Measurements from ENCODE around the gene OTOP1.
"Not testable (repeated sequence)": the region's sequence is repeated elsewhere in the genome, so short reads cannot be mapped to it uniquely, and the experiment has no call there.

- TF ChIP-seq, protein P1, sequence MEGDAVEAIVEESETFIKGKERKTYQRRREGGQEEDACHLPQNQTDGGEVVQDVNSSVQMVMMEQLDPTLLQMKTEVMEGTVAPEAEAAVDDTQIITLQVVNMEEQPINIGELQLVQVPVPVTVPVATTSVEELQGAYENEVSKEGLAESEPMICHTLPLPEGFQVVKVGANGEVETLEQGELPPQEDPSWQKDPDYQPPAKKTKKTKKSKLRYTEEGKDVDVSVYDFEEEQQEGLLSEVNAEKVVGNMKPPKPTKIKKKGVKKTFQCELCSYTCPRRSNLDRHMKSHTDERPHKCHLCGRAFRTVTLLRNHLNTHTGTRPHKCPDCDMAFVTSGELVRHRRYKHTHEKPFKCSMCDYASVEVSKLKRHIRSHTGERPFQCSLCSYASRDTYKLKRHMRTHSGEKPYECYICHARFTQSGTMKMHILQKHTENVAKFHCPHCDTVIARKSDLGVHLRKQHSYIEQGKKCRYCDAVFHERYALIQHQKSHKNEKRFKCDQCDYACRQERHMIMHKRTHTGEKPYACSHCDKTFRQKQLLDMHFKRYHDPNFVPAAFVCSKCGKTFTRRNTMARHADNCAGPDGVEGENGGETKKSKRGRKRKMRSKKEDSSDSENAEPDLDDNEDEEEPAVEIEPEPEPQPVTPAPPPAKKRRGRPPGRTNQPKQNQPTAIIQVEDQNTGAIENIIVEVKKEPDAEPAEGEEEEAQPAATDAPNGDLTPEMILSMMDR (IDR thresholded peaks at IDR 0.05): peak; percentile 36
- not testable (repeated sequence) for TF ChIP-seq EZH2 (IDR thresholded peaks at IDR 0.05; ENCODE audit: borderline replicate concordance, insufficient read depth, low read depth, low read length, poor library complexity, severe bottlenecking)
Observed at GRCh38 chr4:4145622-4146021, 81.1 kb downstream of the OTOP1 start.

All from B cell (primary cell).